H9 (cell line): Measurements from ENCODE around the gene GRIP2. TPM values are rescaled to one million over a fixed set of nuclear protein-coding genes. Genes with fewer than 3 reads are reported as not detected.

Experiments
- DNase-seq: peaks from one replicate; pipeline ENCODE4 v3.0.0-alpha.2; 2017
- H2AFZ ChIP-seq: one replicate; pipeline ENCODE4 v1.6.1; 2013; ENCODE audit warnings: mild to moderate bottlenecking, low read length, control low read depth, moderate library complexity
- H2AK5ac ChIP-seq: 2 replicates; pipeline ENCODE4 v1.6.1; 2013; ENCODE audit warnings: low read length, control low read depth, mixed read lengths; ENCODE audit not compliant: insufficient read length
- H2BK120ac ChIP-seq: one replicate; pipeline ENCODE4 v1.6.1; 2013; ENCODE audit warnings: low read depth, mild to moderate bottlenecking, low read length, control low read depth, inconsistent platforms; ENCODE audit not compliant: poor library complexity, severe bottlenecking
- H2BK12ac ChIP-seq: 2 replicates; pipeline ENCODE4 v1.6.1; 2013; ENCODE audit warnings: low read length, control low read depth, mixed read lengths, low read depth; ENCODE audit not compliant: insufficient read length
- H2BK15ac ChIP-seq: 2 replicates; pipeline ENCODE4 v1.6.1; 2013; ENCODE audit warnings: low read depth, low read length, control low read depth
- H2BK20ac ChIP-seq: one replicate; pipeline ENCODE4 v1.6.1; 2013; ENCODE audit warnings: low read depth, mild to moderate bottlenecking, low read length, control low read depth, inconsistent platforms; ENCODE audit not compliant: poor library complexity, severe bottlenecking
- H2BK5ac ChIP-seq: 2 replicates; pipeline ENCODE4 v1.6.1; 2013; ENCODE audit warnings: low read length, control low read depth, mixed read lengths; ENCODE audit not compliant: insufficient read length
- H3K14ac ChIP-seq: 2 replicates; pipeline ENCODE4 v1.6.1; 2013; ENCODE audit warnings: low read length, control low read depth; ENCODE audit not compliant: insufficient read depth
- H3K18ac ChIP-seq: 2 replicates; pipeline ENCODE4 v1.6.1; 2013; ENCODE audit warnings: low read depth, mild to moderate bottlenecking, mixed read lengths, low read length, control low read depth; ENCODE audit not compliant: insufficient read length
- H3K23ac ChIP-seq: 2 replicates; pipeline ENCODE4 v1.6.1; 2013; ENCODE audit warnings: low read length, control low read depth, mixed read lengths, low read depth; ENCODE audit not compliant: insufficient read length
- H3K23me2 ChIP-seq: 2 replicates; pipeline ENCODE4 v1.6.1; 2013; ENCODE audit warnings: low read depth, mild to moderate bottlenecking, mixed read lengths, low read length, control low read depth; ENCODE audit not compliant: insufficient read length, poor library complexity, severe bottlenecking
- H3K27ac ChIP-seq: 2 replicates; pipeline ENCODE4 v1.5.1; 2013; ENCODE audit warnings: low read length, control low read depth, mixed read lengths, low read depth; ENCODE audit not compliant: insufficient read length
- H3K27me3 ChIP-seq: 2 replicates; pipeline ENCODE4 v1.6.1; 2013; ENCODE audit warnings: low read length, control low read depth, inconsistent platforms; ENCODE audit not compliant: insufficient read depth
- H3K4ac ChIP-seq: 2 replicates; pipeline ENCODE4 v1.6.1; 2013; ENCODE audit warnings: low read depth, mild to moderate bottlenecking, control low read depth, inconsistent platforms, low read length, moderate library complexity
- H3K4me1 ChIP-seq: 2 replicates; pipeline ENCODE4 v1.6.1; 2013; ENCODE audit warnings: low read length, control low read depth, inconsistent platforms; ENCODE audit not compliant: insufficient read depth
- H3K4me2 ChIP-seq: 2 replicates; pipeline ENCODE4 v1.6.1; 2013; ENCODE audit warnings: low read length, control low read depth, mixed read lengths; ENCODE audit not compliant: insufficient read length, insufficient read depth
- H3K56ac ChIP-seq: 2 replicates; pipeline ENCODE4 v1.6.1; 2013; ENCODE audit warnings: low read depth, mild to moderate bottlenecking, mixed read lengths, low read length, control low read depth; ENCODE audit not compliant: insufficient read length
- H3K79me1 ChIP-seq: 2 replicates; pipeline ENCODE4 v1.6.1; 2013; ENCODE audit warnings: low read depth, mild to moderate bottlenecking, moderate library complexity, low read length, control low read depth, inconsistent platforms; ENCODE audit not compliant: insufficient read depth, poor library complexity, severe bottlenecking
- H3K79me2 ChIP-seq: 2 replicates; pipeline ENCODE4 v1.6.1; 2013; ENCODE audit warnings: low read length, control low read depth, inconsistent platforms; ENCODE audit not compliant: insufficient read depth
- H3K9ac ChIP-seq: 2 replicates; pipeline ENCODE4 v1.6.1; 2013; ENCODE audit warnings: low read length, control low read depth, mixed read lengths; ENCODE audit not compliant: insufficient read length; ENCODE audit errors: extremely low read depth
- H3K9me3 ChIP-seq: one replicate; pipeline ENCODE4 v1.6.1; 2013; ENCODE audit warnings: low read depth, low read length, inconsistent platforms; ENCODE audit not compliant: control insufficient read depth
- H3T11ph ChIP-seq: one replicate; pipeline ENCODE4 v1.6.1; 2013; ENCODE audit warnings: mild to moderate bottlenecking, low read length, control low read depth, inconsistent platforms
- H4K20me1 ChIP-seq: one replicate; pipeline ENCODE4 v1.6.1; 2013; ENCODE audit not compliant: control insufficient read depth, insufficient read length, insufficient read depth
- H4K5ac ChIP-seq: 2 replicates; pipeline ENCODE4 v1.6.1; 2013; ENCODE audit warnings: low read depth, mild to moderate bottlenecking, mixed read lengths, low read length, control low read depth; ENCODE audit not compliant: insufficient read length
- H4K8ac ChIP-seq: replicated peaks from 2 replicates; pipeline ENCODE4 v1.6.1; 2013; ENCODE audit warnings: low read length, control low read depth, mixed read lengths, low read depth; ENCODE audit not compliant: insufficient read length
- H4K91ac ChIP-seq: 2 replicates; pipeline ENCODE4 v1.6.1; 2013; ENCODE audit warnings: low read depth, mild to moderate bottlenecking, moderate library complexity, mixed read lengths, low read length, control low read depth; ENCODE audit not compliant: insufficient read length
- H3K27ac Mint-ChIP-seq, 3 experiments: 2 replicates in 2 of 3; 3 replicates in 1 of 3; pipeline ENCODE4 v1.8.0; 2020 to 2021; ENCODE audit warnings: mixed read lengths in 3 of 3, mild to moderate bottlenecking in 1 of 3, moderate library complexity in 1 of 3
- H3K27me3 Mint-ChIP-seq: 2 replicates; pipeline ENCODE4 v1.8.0; 2021; ENCODE audit warnings: low read depth, mild to moderate bottlenecking, moderate library complexity, mixed read lengths
- H3K36me3 Mint-ChIP-seq, 3 experiments: 2 replicates in 2 of 3; 3 replicates in 1 of 3; pipeline ENCODE4 v1.8.0; 2020 to 2021; ENCODE audit warnings: low read depth in 3 of 3, mixed read lengths in 3 of 3; ENCODE audit not compliant: insufficient read depth in 1 of 3
- H3K4me1 Mint-ChIP-seq, 2 experiments: 2 replicates each; pipeline ENCODE4 v1.8.0; 2020; ENCODE audit warnings: mixed read lengths in 2 of 2
- H3K4me3 Mint-ChIP-seq, 2 experiments: 2 replicates in 1 of 2; 3 replicates in 1 of 2; pipeline ENCODE4 v1.8.0; 2020 to 2021; ENCODE audit warnings: mild to moderate bottlenecking in 2 of 2, mixed read lengths in 2 of 2, moderate library complexity in 1 of 2
- H3K9me3 Mint-ChIP-seq, 2 experiments: 2 replicates in 1 of 2; 3 replicates in 1 of 2; pipeline ENCODE4 v1.8.0; 2020; ENCODE audit warnings: mild to moderate bottlenecking in 2 of 2, mixed read lengths in 2 of 2, moderate library complexity in 1 of 2
- CTCF ChIP-seq: fragments of 200-600 bp; sonication (generic); conservative IDR thresholded peaks from 3 replicates; pipeline ENCODE4 v1.8.0; 2021; ENCODE audit warnings: antibody characterized with exemption, mild to moderate bottlenecking
- WGBS: extraction: QIAGEN DNeasy Blood & Tissue Kit; methylation state at CpG from one replicate; pipeline ENCODE4 v1.1.7; 2013; ENCODE audit warnings: missing lambda C conversion rate, low lambda C conversion rate, mixed read lengths; ENCODE audit not compliant: insufficient read length; ENCODE audit errors: extremely low coverage; 5-methylcytosine and 5-hydroxymethylcytosine counted together
- total RNA-seq: library from RNA; stranded (reverse); gene quantifications from 2 replicates; pipeline ENCODE4 v1.2.1, GENCODE V29; 2021

The GRIP2 gene
- total RNA-seq, 1 experiment from 2014 or later: 3.1 TPM

DNA sequence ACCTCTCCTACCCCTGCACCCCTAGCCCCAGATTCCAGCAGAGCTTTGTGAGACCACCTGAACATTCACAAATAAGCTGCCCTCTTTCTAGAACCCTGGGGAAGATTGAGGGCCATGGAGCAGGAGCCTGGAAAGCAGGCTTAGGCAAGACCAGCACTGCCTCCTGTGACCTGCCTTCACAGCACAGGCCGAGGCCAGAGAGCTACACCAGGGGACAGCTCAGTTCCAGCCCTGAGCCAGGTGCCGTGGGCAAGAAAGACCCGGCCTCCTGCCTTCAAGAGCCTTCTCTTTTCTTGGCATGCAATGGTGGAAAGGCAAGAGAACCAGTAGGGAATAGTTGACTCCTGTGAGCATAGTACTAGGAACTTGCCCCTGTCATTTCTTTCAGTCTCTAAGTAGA lies 89.6 kb downstream of the GRIP2 start:
- Mint-ChIP-seq H3K9me3 (no peaks in the 10 kb centered on the region; a peak in 2 of 5 replicates), H3K36me3 (peaks cover 57 to 93% (median 57%) of the 10 kb centered on the region in 3 experiments), H3K4me1 (peaks cover 3 to 4% of the 10 kb centered on the region in 2 experiments; a peak in 2 of 4 replicates), H3K4me3 (no peak overlapping the region), H3K27me3 (no peaks in the 10 kb centered on the region), H3K27ac (no peak overlapping the region)
- Histone ChIP-seq H3K27ac (no peak overlapping the region), H3K4ac (no peak overlapping the region), H2BK5ac (no peak overlapping the region), H2BK12ac (no peak overlapping the region), H3T11ph (no peak overlapping the region), H3K79me2 (no peaks in the 10 kb centered on the region), H3K27me3 (no peaks in the 10 kb centered on the region), H4K20me1 (no peaks in the 10 kb centered on the region), H2AK5ac (no peak overlapping the region), H3K4me1 (no peaks in the 10 kb centered on the region), H3K18ac (no peak overlapping the region), H3K4me2 (no peak overlapping the region), H3K9ac (no peak overlapping the region), H3K79me1 (no peaks in the 10 kb centered on the region), H2BK120ac (no peak overlapping the region), H4K5ac (no peak overlapping the region), H3K9me3 (no peaks in the 10 kb centered on the region), H3K56ac (no peak overlapping the region), H2BK20ac (no peak overlapping the region), H3K14ac (no peak overlapping the region), H3K23ac (no peak overlapping the region), H3K23me2 (no peaks in the 10 kb centered on the region), H2AFZ (no peak overlapping the region), H4K91ac (no peak overlapping the region), H2BK15ac (no peak overlapping the region), H4K8ac (no peak overlapping the region)
- WGBS: no CpG with 5 or more reads among the region's 3 CpGs
- no peak for DNase-seq
- no peak for TF ChIP-seq CTCF
